Calu3 (cell line): ENCODE results near the gene TNFRSF19. TPM values are rescaled to one million over a fixed set of nuclear protein-coding genes. Genes with fewer than 3 reads are reported as not detected.

Source experiments
- BruUV-seq: library from RNA; stranded (reverse); fragments of 400-500 nt; replicated peaks from 2 replicates; lab custom pipeline; 2021; lab: Mats Ljungman, UMichigan
- CTCF ChIA-PET: fragments of 300-600 bp; sonication (Branson Sonifier 250); formaldehyde crosslinking; loops from one replicate; lab custom pipeline; 2022; ENCODE audit warnings: antibody characterized with exemption; lab: Charles Lee
- DNase-seq: peaks from one replicate; pipeline ENCODE4 v3.0.0; 2022
- H3K27ac Mint-ChIP-seq: one replicate; pipeline ENCODE4 v1.8.0; 2022; ENCODE audit warnings: mixed read lengths; ENCODE audit not compliant: unreplicated experiment
- H3K27me3 Mint-ChIP-seq: one replicate; pipeline ENCODE4 v1.8.0; 2022; ENCODE audit warnings: mixed read lengths; ENCODE audit not compliant: unreplicated experiment
- H3K36me3 Mint-ChIP-seq: one replicate; pipeline ENCODE4 v1.8.0; 2022; ENCODE audit warnings: mild to moderate bottlenecking, moderate library complexity, mixed read lengths; ENCODE audit not compliant: insufficient read depth, unreplicated experiment
- H3K4me1 Mint-ChIP-seq: one replicate; pipeline ENCODE4 v1.8.0; 2022; ENCODE audit warnings: mild to moderate bottlenecking, low read depth, mixed read lengths; ENCODE audit not compliant: unreplicated experiment
- H3K4me3 Mint-ChIP-seq: one replicate; pipeline ENCODE4 v1.8.0; 2022; ENCODE audit warnings: mild to moderate bottlenecking, low read depth, moderate library complexity, mixed read lengths; ENCODE audit not compliant: unreplicated experiment
- H3K9me3 Mint-ChIP-seq: one replicate; pipeline ENCODE4 v1.8.0; 2022; ENCODE audit warnings: low read depth, mixed read lengths; ENCODE audit not compliant: unreplicated experiment
- intact Hi-C: fragments of 100-400 bp; cut with micrococcal nuclease; formaldehyde crosslinking; loops from one replicate; pipeline ENCODE4 v1.10.0; 2022; ENCODE audit not compliant: unreplicated experiment
- total RNA-seq: library from RNA; stranded (reverse); gene quantifications from 2 replicates; pipeline ENCODE4 v1.2.3, GENCODE V29; 2022
- TF ChIP-seq, protein P1 (sequence below): fragments of 200-600 bp; IDR thresholded peaks from one replicate; pipeline ENCODE4 v1.8.0; 2022; ENCODE audit warnings: antibody characterized with exemption; ENCODE audit not compliant: unreplicated experiment

The TNFRSF19 gene
- total RNA-seq, 1 experiment from 2014 or later = 38.3 TPM

GRCh38 chr13:23671377-23671776, 101.2 kb downstream of the TNFRSF19 start:
- no peak overlapping the region for H3K4me3 Mint-ChIP-seq
- TF ChIP-seq, protein P1, sequence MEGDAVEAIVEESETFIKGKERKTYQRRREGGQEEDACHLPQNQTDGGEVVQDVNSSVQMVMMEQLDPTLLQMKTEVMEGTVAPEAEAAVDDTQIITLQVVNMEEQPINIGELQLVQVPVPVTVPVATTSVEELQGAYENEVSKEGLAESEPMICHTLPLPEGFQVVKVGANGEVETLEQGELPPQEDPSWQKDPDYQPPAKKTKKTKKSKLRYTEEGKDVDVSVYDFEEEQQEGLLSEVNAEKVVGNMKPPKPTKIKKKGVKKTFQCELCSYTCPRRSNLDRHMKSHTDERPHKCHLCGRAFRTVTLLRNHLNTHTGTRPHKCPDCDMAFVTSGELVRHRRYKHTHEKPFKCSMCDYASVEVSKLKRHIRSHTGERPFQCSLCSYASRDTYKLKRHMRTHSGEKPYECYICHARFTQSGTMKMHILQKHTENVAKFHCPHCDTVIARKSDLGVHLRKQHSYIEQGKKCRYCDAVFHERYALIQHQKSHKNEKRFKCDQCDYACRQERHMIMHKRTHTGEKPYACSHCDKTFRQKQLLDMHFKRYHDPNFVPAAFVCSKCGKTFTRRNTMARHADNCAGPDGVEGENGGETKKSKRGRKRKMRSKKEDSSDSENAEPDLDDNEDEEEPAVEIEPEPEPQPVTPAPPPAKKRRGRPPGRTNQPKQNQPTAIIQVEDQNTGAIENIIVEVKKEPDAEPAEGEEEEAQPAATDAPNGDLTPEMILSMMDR = no peak
- H3K4me1 Mint-ChIP-seq = no peaks in the 10 kb centered on the region
- CTCF ChIA-PET = interaction anchor here (0.6 kb wide), 1 partner anchor 19 kb away, joined by 4 read pairs; no protein-coding TSS in a partner anchor
- intact Hi-C loops = no loop called here
- H3K27ac Mint-ChIP-seq = no peak overlapping the region
- BruUV-seq = no TSS peak
- no peak for DNase-seq
- no peaks in the 10 kb centered on the region for H3K9me3 Mint-ChIP-seq
- H3K27me3 Mint-ChIP-seq = no peaks in the 10 kb centered on the region
- no peaks in the 10 kb centered on the region for H3K36me3 Mint-ChIP-seq

DNA sequence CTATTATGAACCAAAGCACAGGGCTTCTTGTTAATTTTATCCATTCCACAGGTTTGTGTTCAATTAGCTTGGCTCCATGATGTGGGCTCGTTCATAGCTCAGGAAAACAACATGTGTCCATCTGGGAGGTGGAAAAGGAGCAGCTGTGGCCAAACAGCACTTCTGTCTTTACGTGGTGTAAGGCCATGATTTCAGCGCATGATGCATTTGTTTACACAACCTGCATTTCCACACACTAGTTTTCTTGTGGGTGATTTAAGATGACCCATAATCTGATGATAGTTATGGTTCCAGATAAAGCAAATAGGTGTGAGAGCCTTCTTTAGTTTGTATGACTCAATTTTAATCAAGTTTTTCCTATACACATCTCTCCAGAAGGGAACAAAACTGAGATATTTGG, 101.7 kb downstream of the TNFRSF19 start:
- Mint-ChIP-seq H3K36me3 (no peaks in the 10 kb centered on the region), H3K4me1 (no peaks in the 10 kb centered on the region), H3K9me3 (no peaks in the 10 kb centered on the region), H3K4me3 (no peak overlapping the region), H3K27me3 (no peaks in the 10 kb centered on the region), H3K27ac (no peak overlapping the region)
- intact Hi-C loops = no loop called here
- BruUV-seq = no TSS peak
- TF ChIP-seq, protein P1 = no peak
- CTCF ChIA-PET = interaction anchor here (0.6 kb wide), 1 partner anchor 20 kb away, joined by 4 read pairs; no protein-coding TSS in a partner anchor
- no peak for DNase-seq

DNA sequence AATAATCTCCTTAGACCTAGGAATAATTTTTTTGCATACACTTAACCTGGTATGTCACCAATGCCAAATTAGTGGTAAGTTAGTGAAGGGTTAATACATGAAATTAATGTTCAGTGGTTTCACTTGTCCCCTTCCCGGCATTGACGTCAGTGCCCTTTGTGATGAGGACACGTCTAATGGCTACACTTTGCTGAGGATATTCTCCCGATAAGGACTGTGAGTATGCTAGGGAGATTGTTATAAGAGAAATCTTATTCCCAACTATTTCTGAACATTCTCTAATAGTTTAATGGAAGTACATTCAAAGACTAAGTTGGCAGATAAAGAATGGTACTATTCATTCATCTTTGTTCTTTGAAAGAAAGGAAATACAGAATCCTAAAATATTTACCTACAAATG, 102.4 kb downstream of the TNFRSF19 start:
- no peaks in the 10 kb centered on the region for H3K36me3 Mint-ChIP-seq
- H3K27me3 Mint-ChIP-seq = no peaks in the 10 kb centered on the region
- no peaks in the 10 kb centered on the region for H3K9me3 Mint-ChIP-seq
- no peak overlapping the region for H3K4me3 Mint-ChIP-seq
- TF ChIP-seq, protein P1 = no peak
- intact Hi-C loops = no loop called here
- no peak for DNase-seq
- no TSS peak for BruUV-seq
- CTCF ChIA-PET = no interaction called here
- H3K4me1 Mint-ChIP-seq = no peaks in the 10 kb centered on the region
- H3K27ac Mint-ChIP-seq = no peak overlapping the region

- intact Hi-C loops = no loop called here
- CTCF ChIA-PET = no interaction called here
- Mint-ChIP-seq H3K27me3 (no peaks in the 10 kb centered on the region), H3K4me3 (no peak overlapping the region), H3K36me3 (no peaks in the 10 kb centered on the region), H3K9me3 (no peaks in the 10 kb centered on the region), H3K4me1 (no peaks in the 10 kb centered on the region), H3K27ac (no peak overlapping the region)
- BruUV-seq = no TSS peak
- TF ChIP-seq, protein P1 = no peak
- DNase-seq = no peak
These were observed 103.1 kb downstream of the TNFRSF19 start for GRCh38 chr13:23673354-23673753.
